HFFc6 (cell line): ENCODE measurements around the gene TAAR5. TPM values are rescaled to one million over a fixed set of nuclear protein-coding genes. Genes with fewer than 3 reads are reported as not detected.
"Not testable (repeated sequence)": the region's sequence is repeated elsewhere in the genome, so short reads cannot be mapped to it uniquely, and the experiment has no call there.

Source experiments
- DNase-seq: peaks from one replicate; pipeline ENCODE4 v3.0.0-alpha.2; 2018
- H3K27ac Mint-ChIP-seq: 2 replicates; pipeline ENCODE4 v1.8.0; 2020; ENCODE audit warnings: mild to moderate bottlenecking, mixed read lengths
- H3K27me3 Mint-ChIP-seq: 2 replicates; pipeline ENCODE4 v1.8.0; 2021; ENCODE audit warnings: mild to moderate bottlenecking, moderate library complexity, mixed read lengths; ENCODE audit not compliant: insufficient read depth
- H3K36me3 Mint-ChIP-seq: 2 replicates; pipeline ENCODE4 v1.8.0; 2021; ENCODE audit warnings: low read depth, mixed read lengths
- H3K4me1 Mint-ChIP-seq: 2 replicates; pipeline ENCODE4 v1.8.0; 2020; ENCODE audit warnings: low read depth, mixed read lengths
- H3K4me3 Mint-ChIP-seq: 2 replicates; pipeline ENCODE4 v1.8.0; 2020; ENCODE audit warnings: mild to moderate bottlenecking, moderate library complexity, mixed read lengths
- H3K9me3 Mint-ChIP-seq: 2 replicates; pipeline ENCODE4 v1.8.0; 2020; ENCODE audit warnings: mild to moderate bottlenecking, mixed read lengths
- CTCF ChIP-seq: fragments of 200-600 bp; sonication (generic); IDR thresholded peaks from 2 replicates; pipeline ENCODE4 v1.5.0; 2021; ENCODE audit warnings: antibody characterized with exemption, mild to moderate bottlenecking
- total RNA-seq, 6 experiments: library from RNA; stranded (reverse); fragmentation: NEBNext Ultra II Directional; extraction: Animal tissue kit (Norgen Biotek cat#: 25700); gene quantifications; 2 replicates in 1 of 6; 3 replicates in 5 of 6; pipeline ENCODE4 v1.2.3, GENCODE V29; 2021

TAAR5 gene
- total RNA-seq, 6 experiments from 2014 or later: not detected

DNA sequence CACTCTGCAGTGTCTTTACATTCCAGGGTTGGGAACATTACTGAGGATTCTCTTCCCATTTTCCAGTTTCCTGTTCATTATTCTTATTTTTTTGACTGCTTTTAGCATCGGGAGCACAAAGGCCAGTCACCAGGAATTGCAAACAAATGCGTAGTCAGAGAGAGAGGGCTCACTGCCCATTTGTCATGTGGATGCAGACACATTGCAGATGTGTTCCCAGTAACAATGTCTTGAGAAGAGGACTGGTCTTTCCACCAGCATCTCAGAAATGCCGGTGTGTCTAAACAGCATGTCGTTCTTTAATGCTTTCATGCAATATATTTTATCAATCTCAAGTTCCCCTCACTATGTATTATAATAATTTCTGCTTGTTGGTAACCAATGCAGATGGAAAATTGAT is 20.4 kb downstream of the TAAR5 start:
- DNase-seq: no peak
- Mint-ChIP-seq H3K27me3 (peaks cover 25% of the 10 kb centered on the region), H3K4me3 (no peak overlapping the region), H3K9me3 (no peaks in the 10 kb centered on the region), H3K36me3 (no peaks in the 10 kb centered on the region), H3K4me1 (no peaks in the 10 kb centered on the region), H3K27ac (no peak overlapping the region)
- TF ChIP-seq CTCF: no peak

- no peak for TF ChIP-seq CTCF
- Mint-ChIP-seq H3K27ac (no peak overlapping the region), H3K9me3 (no peaks in the 10 kb centered on the region), H3K4me1 (no peaks in the 10 kb centered on the region), H3K27me3 (peaks cover 25% of the 10 kb centered on the region), H3K4me3 (no peak overlapping the region), H3K36me3 (no peaks in the 10 kb centered on the region)
- DNase-seq: no peak
These were observed 20.9 kb downstream of the TAAR5 start for GRCh38 chr6:132568611-132569010.

DNA sequence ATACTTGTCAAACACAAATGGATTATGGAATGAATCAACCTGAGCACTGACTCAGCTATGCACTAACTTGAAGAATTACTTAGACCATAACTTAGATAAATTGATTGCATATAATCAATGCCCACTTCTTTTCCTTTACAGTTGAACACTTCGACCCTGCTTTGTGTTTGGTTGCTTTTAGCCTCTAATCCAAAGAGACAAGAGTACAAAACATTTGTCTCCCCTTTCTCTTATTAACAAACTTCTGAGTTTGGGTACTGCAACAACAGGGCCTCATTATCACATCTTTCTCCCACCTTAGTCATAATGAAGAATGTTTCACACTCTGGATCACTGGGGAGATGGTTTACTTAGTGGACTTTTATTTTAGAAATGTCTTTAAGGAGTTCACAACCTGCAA is 22.0 kb downstream of the TAAR5 start:
- no peak for TF ChIP-seq CTCF
- no peaks in the 10 kb centered on the region for H3K36me3 Mint-ChIP-seq
- H3K4me3 Mint-ChIP-seq: no peak overlapping the region
- DNase-seq: no peak
- H3K4me1 Mint-ChIP-seq: no peaks in the 10 kb centered on the region
- no peak overlapping the region for H3K27ac Mint-ChIP-seq
- H3K9me3 Mint-ChIP-seq: no peaks in the 10 kb centered on the region
- peaks cover 20% of the 10 kb centered on the region for H3K27me3 Mint-ChIP-seq

DNA sequence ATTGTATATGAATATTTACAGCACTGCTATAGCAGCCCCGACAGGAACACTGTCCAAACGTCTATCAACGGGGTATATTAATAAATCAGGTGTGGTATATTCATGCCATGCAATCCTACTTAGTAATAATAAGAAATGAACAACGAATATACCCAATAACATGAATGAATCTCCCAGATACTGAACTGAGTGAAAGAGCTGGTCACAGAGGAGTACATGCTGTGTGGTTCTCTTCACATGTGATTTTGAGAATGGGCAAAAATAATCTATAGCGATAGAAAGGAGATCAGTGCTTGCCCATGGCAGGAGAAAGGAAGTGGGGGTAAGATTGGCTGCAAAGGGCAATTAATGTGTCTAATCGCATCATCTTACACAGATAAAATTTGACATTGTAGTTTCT is 23.1 kb downstream of the TAAR5 start:
- H3K27me3 Mint-ChIP-seq: peaks cover 20% of the 10 kb centered on the region
- H3K27ac Mint-ChIP-seq: no peak overlapping the region
- H3K4me3 Mint-ChIP-seq: no peak overlapping the region
- H3K36me3 Mint-ChIP-seq: no peaks in the 10 kb centered on the region
- H3K4me1 Mint-ChIP-seq: no peaks in the 10 kb centered on the region
- H3K9me3 Mint-ChIP-seq: no peaks in the 10 kb centered on the region
- no peak for DNase-seq
- TF ChIP-seq CTCF: no peak

DNA sequence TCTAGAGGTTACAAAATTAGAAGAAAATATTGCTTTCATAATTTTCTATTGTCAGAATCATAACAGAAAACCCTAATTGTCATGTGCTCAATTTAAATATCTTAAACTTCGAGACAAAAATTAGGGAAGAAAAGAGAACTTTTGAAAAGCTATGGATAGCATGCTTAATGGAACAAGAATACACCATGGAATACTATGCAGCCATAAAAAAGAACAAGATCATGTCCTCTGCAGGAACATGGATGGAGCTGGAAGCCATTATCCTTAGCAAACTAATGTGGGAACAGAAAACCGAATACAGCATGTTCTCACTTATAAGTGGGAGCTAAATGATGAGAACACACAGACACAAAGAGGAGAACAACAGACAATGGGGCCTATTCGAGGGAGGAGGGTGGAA is 29.5 kb downstream of the TAAR5 start:
- H3K4me3 Mint-ChIP-seq, H3K4me1 Mint-ChIP-seq, DNase-seq, H3K36me3 Mint-ChIP-seq, H3K9me3 Mint-ChIP-seq, H3K27ac Mint-ChIP-seq: not testable (repeated sequence)
- peaks cover 17% of the 10 kb centered on the region for H3K27me3 Mint-ChIP-seq

GRCh38 chr6:132552372-132552771 is 37.2 kb downstream of the TAAR5 start, which contains the start of gene TAAR8:
Gene TAAR8, plus strand, starts transcription at chr6:132552672. Its CDS starts 21 bp downstream, at chr6:132552693.
- Mint-ChIP-seq H3K4me3 (no peak within 1 kb of the TSS), H3K27me3 (peaks cover 12% of the 10 kb centered on the region; the same call in 1 of the 2 replicates), H3K4me1 (no peaks in the 10 kb centered on the region), H3K36me3 (no peaks in the 10 kb centered on the region), H3K27ac (no peak within 1 kb of the TSS), H3K9me3 (no peaks in the 10 kb centered on the region)
- no peak for TF ChIP-seq CTCF
- DNase-seq: no peak
